HepG2 (cell line): Measurements from ENCODE around the gene MAP1LC3B. TPM values are rescaled to one million over a fixed set of nuclear protein-coding genes. Genes with fewer than 3 reads are reported as not detected.

Source experiments
- ATAC-seq: fragments of 200-7000 bp; cut with Tn5 transposase; 3 replicates; pipeline ENCODE4 v1.9.1; 2020; ENCODE audit warnings: mild to moderate bottlenecking, moderate library complexity
- BruUV-seq: library from RNA; stranded (reverse); fragments of 400-500 nt; replicated peaks from 2 replicates; lab custom pipeline; 2021; lab: Mats Ljungman, UMichigan
- CTCF ChIA-PET: fragments of 300-600 bp; formaldehyde crosslinking; extraction: SDS; loops from one replicate; lab custom pipeline; 2021; ENCODE audit warnings: low total read pairs, inconsistent platforms, low intra/inter-chr PET ratio; lab: Yijun Ruan, JAX
- POLR2A ChIA-PET: fragments of 350-600 bp; sonication (Branson Sonifier 250); formaldehyde crosslinking; loops from one replicate; lab custom pipeline; 2020; ENCODE audit warnings: antibody characterized with exemption, inconsistent platforms; lab: Yijun Ruan, JAX
- DNase-seq: peaks from one replicate; pipeline ENCODE4 v3.0.0-alpha.2; 2015; ENCODE audit warnings: low spot score
- FAIRE-seq: peaks from 3 replicates; lab custom pipeline; 2011; peaks lifted over from hg19 to GRCh38; lab: Jason Lieb, UNC
- H2AFZ ChIP-seq: one replicate; pipeline ENCODE4 v1.6.1; 2011; ENCODE audit warnings: low read length, inconsistent platforms
- H3K27ac ChIP-seq: fragments of 300-600 bp; 3 replicates; pipeline ENCODE4 v1.8.0; 2011; ENCODE audit warnings: mixed run types, mild to moderate bottlenecking, mixed read lengths, low read length, inconsistent platforms; ENCODE audit not compliant: insufficient read depth; ENCODE audit errors: extremely low read length
- H3K27me3 ChIP-seq, 2 experiments: fragments of 200-600 bp in 1 of 2; 2 replicates in 1 of 2; 3 replicates in 1 of 2; pipeline versions ENCODE4 v1.6.0 to v1.8.0; 2011; ENCODE audit warnings: low read length in 2 of 2, mild to moderate bottlenecking in 2 of 2, moderate library complexity in 2 of 2, inconsistent platforms in 1 of 2; ENCODE audit not compliant: insufficient read depth in 2 of 2, control insufficient read depth in 1 of 2
- H3K36me3 ChIP-seq, 2 experiments: fragments of 200-600 bp in 1 of 2; replicated peaks in 1 of 2; 2 replicates in 1 of 2; 3 replicates in 1 of 2; pipeline versions ENCODE4 v1.5.1 to v1.8.0; 2011; ENCODE audit warnings: low read length in 2 of 2, inconsistent platforms in 1 of 2; ENCODE audit not compliant: insufficient read depth in 2 of 2, control insufficient read depth in 1 of 2
- H3K4me1 ChIP-seq: 2 replicates; pipeline ENCODE4 v1.5.1; 2012; ENCODE audit warnings: low read length, inconsistent platforms; ENCODE audit not compliant: insufficient read depth
- H3K4me2 ChIP-seq: 2 replicates; pipeline ENCODE4 v1.6.0; 2011; ENCODE audit warnings: low read depth, low read length, inconsistent platforms
- H3K4me3 ChIP-seq, 3 experiments: fragments of 200-600 bp in 1 of 3; sonication (generic), shearing (Covaris generic) in 1 of 3; replicated peaks in 1 of 3; 2 replicates each; pipeline ENCODE4 v1.5.1; 2011 to 2016; ENCODE audit warnings: low read length in 3 of 3, inconsistent platforms in 2 of 3, low read depth in 2 of 3, mild to moderate bottlenecking in 2 of 3, control low read depth in 1 of 3, mixed read lengths in 1 of 3; ENCODE audit not compliant: insufficient read depth in 1 of 3
- H3K79me2 ChIP-seq: one replicate; pipeline ENCODE4 v1.6.1; 2011; ENCODE audit warnings: low read length, inconsistent platforms; ENCODE audit not compliant: insufficient read depth
- H3K9ac ChIP-seq: 2 replicates; pipeline ENCODE4 v1.6.0; 2011; ENCODE audit warnings: mild to moderate bottlenecking, low read depth, low read length, inconsistent platforms; ENCODE audit not compliant: insufficient read depth
- H3K9me3 ChIP-seq: 2 replicates; pipeline ENCODE4 v1.5.1; 2012; ENCODE audit warnings: mild to moderate bottlenecking, low read length
- H4K20me1 ChIP-seq: 2 replicates; pipeline ENCODE4 v1.6.0; 2011; ENCODE audit warnings: inconsistent platforms, mild to moderate bottlenecking, low read length, moderate library complexity; ENCODE audit not compliant: insufficient read depth
- ZNF713 ChIP-seq: sonication (generic); formaldehyde crosslinking; IDR thresholded peaks from 2 replicates; pipeline ENCODE4 v1.4.0; 2020; ENCODE audit warnings: mild to moderate bottlenecking, missing genetic modification reagents
- ZSCAN9 ChIP-seq: IDR thresholded peaks from 2 replicates; pipeline ENCODE4 v1.6.1; 2016; ENCODE audit warnings: borderline replicate concordance
- WGBS: methylation state at CpG from one replicate; pipeline ENCODE4 v1.1.6; 2017; ENCODE audit warnings: low lambda C conversion rate; 5-methylcytosine and 5-hydroxymethylcytosine counted together
- in situ Hi-C: cut with HindIII; loops from 2 replicates; pipeline ENCODE4 v1.10.0; 2017; ENCODE audit warnings: low pct_unique_long_range_greater_than_20kb; ENCODE audit not compliant: extremely low pct_ligation_motif_present
- intact Hi-C: fragments of 100-400 bp; cut with micrococcal nuclease; formaldehyde crosslinking; loops from one replicate; pipeline ENCODE4 v1.10.0; 2022; ENCODE audit not compliant: unreplicated experiment
- polyA plus RNA-seq, 8 experiments: library from polyadenylated mRNA; depleted of rRNA in 3 of 8; stranded (reverse) in 7 of 8; unstranded in 1 of 8; fragments of >200 nt; fragmentation: Illumina TruSeq in 4 of 8; extraction: Trizol in 4 of 8; gene quantifications; 2 replicates each; pipeline versions ENCODE4 v1.2.1 to v1.2.3, GENCODE V29; 2011 to 2016; ENCODE audit warnings: low read depth in 4 of 8, missing spikeins in 1 of 8, mixed read lengths in 1 of 8; ENCODE audit not compliant: insufficient read depth in 1 of 8
- total RNA-seq, 5 experiments: library from RNA; depleted of rRNA; stranded (reverse); fragments of >200 nt; fragmentation: Illumina TruSeq; extraction: Trizol; gene quantifications; 2 replicates each; pipeline ENCODE4 v1.2.3, GENCODE V29; 2016; ENCODE audit warnings: low read depth in 1 of 5
- TF ChIP-seq, protein P1 (sequence below): IDR thresholded peaks from 2 replicates; pipeline ENCODE4 v1.6.1; 2016; ENCODE audit warnings: low read depth, control low read depth
- TF ChIP-seq, protein P2 (sequence below): sonication (generic); formaldehyde crosslinking; conservative IDR thresholded peaks from 2 replicates; pipeline ENCODE4 v1.8.0; 2022; ENCODE audit warnings: mild to moderate bottlenecking, moderate library complexity, missing genetic modification reagents

The MAP1LC3B gene
- total and polyA plus RNA-seq, 2 of the 13 experiments (the other 11 are each of a cell fraction or from before 2014, with no cell fraction given): 15.7 to 37.4 TPM

DNA sequence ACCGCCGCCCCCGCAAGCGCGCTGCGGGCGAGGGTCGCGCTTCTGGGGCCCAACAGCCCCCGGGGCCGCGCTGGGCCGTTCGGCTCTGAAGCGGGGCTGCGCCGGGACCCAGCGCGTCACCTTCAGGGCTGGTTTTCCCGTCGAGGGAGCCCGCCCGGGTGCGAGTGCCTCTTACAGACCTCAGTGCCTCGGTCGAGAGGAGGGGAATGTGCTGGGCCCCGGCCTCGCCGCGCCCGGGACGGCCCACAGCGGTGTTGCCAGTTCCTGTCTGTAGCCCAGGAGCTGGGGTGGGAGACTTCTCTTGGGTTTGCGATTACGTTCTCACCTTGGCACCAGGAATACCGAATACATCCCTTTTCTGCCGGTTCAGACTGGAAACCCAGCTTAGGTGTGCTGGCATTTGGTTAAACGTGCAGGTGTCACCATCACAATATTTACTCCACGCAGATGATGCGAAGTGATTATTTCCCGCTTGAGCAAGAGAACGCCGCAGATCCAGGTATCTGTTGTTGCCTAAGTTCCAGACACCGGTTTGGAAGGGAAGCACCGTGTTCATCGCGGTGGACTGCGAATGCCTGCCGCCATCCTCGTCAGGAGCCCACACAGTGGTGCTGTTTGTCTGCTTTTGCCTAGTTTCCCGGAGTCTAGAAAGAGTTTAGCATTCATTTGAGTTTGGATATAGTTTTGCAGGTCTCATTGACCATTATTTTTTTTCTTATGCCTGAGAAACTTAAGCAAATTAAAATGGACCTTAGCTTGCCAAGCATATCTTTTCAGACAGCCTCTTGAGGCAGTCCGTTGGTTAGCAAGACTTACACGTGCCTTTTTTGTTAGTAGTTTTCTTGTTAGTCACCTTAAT, 914 bp downstream of the MAP1LC3B start (continued):
- peak; percentile 84; the same call in 1 of the 2 replicates for TF ChIP-seq ZNF713

DNA sequence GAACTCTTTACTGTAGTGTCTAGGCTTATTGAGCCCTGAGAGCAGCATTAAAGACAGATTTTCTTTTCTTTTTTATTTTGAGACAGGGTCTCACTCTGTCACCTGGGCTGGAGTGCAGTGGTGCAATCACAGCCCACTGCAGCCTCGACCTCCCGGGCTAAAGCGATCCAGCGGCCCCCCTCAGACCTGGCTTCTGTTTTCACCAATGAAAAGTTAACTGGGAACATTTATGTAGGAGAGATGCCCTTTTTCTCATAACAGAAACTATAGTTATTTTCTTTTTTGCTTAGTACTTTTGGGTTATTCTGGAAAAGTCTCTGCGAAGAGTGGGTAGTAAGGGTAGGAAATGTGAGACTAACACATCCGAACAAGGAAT, 1.5 kb downstream of the MAP1LC3B start:
- H3K4me2 ChIP-seq: peak overlapping the region; percentile 90
- ATAC-seq (no peak), DNase-seq (no peak), FAIRE-seq (no peak)
- H3K4me1 ChIP-seq: peaks cover 51% of the 10 kb centered on the region
- intact Hi-C loops: loop anchor here (2.0 kb wide), 1 partner anchor 13 kb away; no protein-coding TSS in a partner anchor
- H3K36me3 ChIP-seq: peaks cover 3 to 14% of the 10 kb centered on the region in 2 experiments
- peaks cover 52% of the 10 kb centered on the region for H4K20me1 ChIP-seq
- peaks cover 61% of the 10 kb centered on the region for H3K79me2 ChIP-seq
- CTCF ChIA-PET: interaction anchor here (1.6 to 2.5 kb wide), 2 partner anchors 69 to 77 kb away, joined by 9 to 12 read pairs; partner anchors contain the start of gene C16orf95
- no peaks in the 10 kb centered on the region for H3K9me3 ChIP-seq
- peak overlapping the region; percentile 51 for H3K27ac ChIP-seq
- BruUV-seq: no TSS peak
- POLR2A ChIA-PET: interaction anchor here (0.9 to 6.5 kb wide), 7 partner anchors 8 to 76 kb away, joined by 3 to 125 read pairs (median 5); partner anchors contain the start of genes C16orf95 and FBXO31
- H3K27me3 ChIP-seq: no peaks in the 10 kb centered on the region; a peak in 1 of 5 replicates
- H3K9ac ChIP-seq: peak overlapping the region; percentile 98
- H3K4me3 ChIP-seq: peak overlapping the region; percentile 74 to 92 (median 83)
- no peak overlapping the region for H2AFZ ChIP-seq
- in situ Hi-C loops: loop anchor here (25.0 kb wide), 1 partner anchor 469 kb away; the partner anchor contains the start of gene SLC7A5
- TF ChIP-seq, protein P1, sequence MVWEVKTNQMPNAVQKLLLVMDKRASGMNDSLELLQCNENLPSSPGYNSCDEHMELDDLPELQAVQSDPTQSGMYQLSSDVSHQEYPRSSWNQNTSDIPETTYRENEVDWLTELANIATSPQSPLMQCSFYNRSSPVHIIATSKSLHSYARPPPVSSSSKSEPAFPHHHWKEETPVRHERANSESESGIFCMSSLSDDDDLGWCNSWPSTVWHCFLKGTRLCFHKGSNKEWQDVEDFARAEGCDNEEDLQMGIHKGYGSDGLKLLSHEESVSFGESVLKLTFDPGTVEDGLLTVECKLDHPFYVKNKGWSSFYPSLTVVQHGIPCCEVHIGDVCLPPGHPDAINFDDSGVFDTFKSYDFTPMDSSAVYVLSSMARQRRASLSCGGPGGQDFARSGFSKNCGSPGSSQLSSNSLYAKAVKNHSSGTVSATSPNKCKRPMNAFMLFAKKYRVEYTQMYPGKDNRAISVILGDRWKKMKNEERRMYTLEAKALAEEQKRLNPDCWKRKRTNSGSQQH: 0 out of 2 replicates have a peak, but pooled peaks have one; percentile 14
- TF ChIP-seq, protein P2, sequence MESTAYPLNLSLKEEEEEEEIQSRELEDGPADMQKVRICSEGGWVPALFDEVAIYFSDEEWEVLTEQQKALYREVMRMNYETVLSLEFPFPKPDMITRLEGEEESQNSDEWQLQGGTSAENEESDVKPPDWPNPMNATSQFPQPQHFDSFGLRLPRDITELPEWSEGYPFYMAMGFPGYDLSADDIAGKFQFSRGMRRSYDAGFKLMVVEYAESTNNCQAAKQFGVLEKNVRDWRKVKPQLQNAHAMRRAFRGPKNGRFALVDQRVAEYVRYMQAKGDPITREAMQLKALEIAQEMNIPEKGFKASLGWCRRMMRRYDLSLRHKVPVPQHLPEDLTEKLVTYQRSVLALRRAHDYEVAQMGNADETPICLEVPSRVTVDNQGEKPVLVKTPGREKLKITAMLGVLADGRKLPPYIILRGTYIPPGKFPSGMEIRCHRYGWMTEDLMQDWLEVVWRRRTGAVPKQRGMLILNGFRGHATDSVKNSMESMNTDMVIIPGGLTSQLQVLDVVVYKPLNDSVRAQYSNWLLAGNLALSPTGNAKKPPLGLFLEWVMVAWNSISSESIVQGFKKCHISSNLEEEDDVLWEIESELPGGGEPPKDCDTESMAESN (CRISPR knock-in tag): 0 out of 2 replicates have a peak, but pooled peaks have one; percentile 13
- no peak for TF ChIP-seq ZSCAN9 (CRISPR knock-in tag)
- WGBS: 52% methylated on average over 6 of the region's 6 CpGs
